Measurements from ENCODE around the gene DACH1. TPM values are rescaled to one million over a fixed set of nuclear protein-coding genes. Genes with fewer than 3 reads are reported as not detected.

The DACH1 gene
- total RNA-seq, 4 donors from 2014 or later, result 1.5 to 17.3 (median 3.3) TPM

GRCh38 chr13:71775966-71776365, 91.0 kb downstream of the DACH1 start:
- Histone ChIP-seq H3K9me3 (no peaks in the 10 kb centered on the region), H3K27ac (no peak overlapping the region), H3K4me3 (no peak overlapping the region), H3K4me1 (peaks cover 0 to 16% (median 0%) of the 10 kb centered on the region in 4 donors), H3K36me3 (no peaks in the 10 kb centered on the region), H3K27me3 (no peaks in the 10 kb centered on the region)
- no peak for DNase-seq
- no peak for TF ChIP-seq POLR2A (IDR thresholded peaks at IDR 0.05)
- TF ChIP-seq POLR2AphosphoS5 (IDR thresholded peaks at IDR 0.05), result no peak
- TF ChIP-seq CTCF (IDR thresholded peaks at IDR 0.05), result no peak
- TF ChIP-seq EP300 (IDR thresholded peaks at IDR 0.05; ENCODE audit: low read depth), result no peak
- intact Hi-C loops (cut with DNase I; ENCODE audit: low total_unique reads) (no loop called here), in situ Hi-C loops (cut with MboI; ENCODE audit: low pct_ligation_motif_present in 1 of 4, low pct_unique_long_range_greater_than_20kb in 1 of 4, low sequenced_read_pairs in 3 of 4) (no loop called here)
- 85 to 90% methylated on average over 1 of the region's 1 CpG for WGBS, 2 donors (ENCODE audit: low coverage in 1 of 2)

GRCh38 chr13:71774863-71775262, 92.1 kb downstream of the DACH1 start:
- WGBS, 2 donors (ENCODE audit: low coverage in 1 of 2), result 82 to 86% methylated on average over 3 to 4 of the region's 4 CpGs
- Histone ChIP-seq H3K27me3 (no peaks in the 10 kb centered on the region), H3K9me3 (no peaks in the 10 kb centered on the region), H3K36me3 (no peaks in the 10 kb centered on the region), H3K27ac (no peak overlapping the region), H3K4me3 (no peak overlapping the region), H3K4me1 (peaks cover 0 to 16% (median 0%) of the 10 kb centered on the region in 4 donors)
- intact Hi-C loops (cut with DNase I; ENCODE audit: low total_unique reads) (no loop called here), in situ Hi-C loops (cut with MboI; ENCODE audit: low pct_ligation_motif_present in 1 of 4, low pct_unique_long_range_greater_than_20kb in 1 of 4, low sequenced_read_pairs in 3 of 4) (no loop called here)
- no peak for DNase-seq
- TF ChIP-seq CTCF (IDR thresholded peaks at IDR 0.05) (no peak), POLR2A (IDR thresholded peaks at IDR 0.05) (no peak), EP300 (IDR thresholded peaks at IDR 0.05; ENCODE audit: low read depth) (no peak), POLR2AphosphoS5 (IDR thresholded peaks at IDR 0.05) (no peak)

GRCh38 chr13:71773531-71773930, 93.5 kb downstream of the DACH1 start:
- no peaks in the 10 kb centered on the region for H3K36me3 ChIP-seq
- in situ Hi-C loops (cut with MboI; ENCODE audit: low pct_ligation_motif_present in 1 of 4, low pct_unique_long_range_greater_than_20kb in 1 of 4, low sequenced_read_pairs in 3 of 4) (no loop called here), intact Hi-C loops (cut with DNase I; ENCODE audit: low total_unique reads) (no loop called here)
- no peaks in the 10 kb centered on the region for H3K27me3 ChIP-seq
- DNase-seq, result no peak
- H3K27ac ChIP-seq, result peak overlapping the region in 1 of 4 donors; percentile 16
- WGBS, 2 donors (ENCODE audit: low coverage in 1 of 2), result 42 to 47% methylated on average over 4 of the region's 4 CpGs
- no peak overlapping the region for H3K4me3 ChIP-seq
- H3K9me3 ChIP-seq, result no peaks in the 10 kb centered on the region
- peaks cover 0 to 19% (median 0%) of the 10 kb centered on the region in 4 donors for H3K4me1 ChIP-seq
- TF ChIP-seq POLR2AphosphoS5 (IDR thresholded peaks at IDR 0.05), result no peak
- no peak for TF ChIP-seq CTCF (IDR thresholded peaks at IDR 0.05)
- TF ChIP-seq EP300 (IDR thresholded peaks at IDR 0.05; ENCODE audit: low read depth), result no peak
- TF ChIP-seq POLR2A (IDR thresholded peaks at IDR 0.05), result no peak

GRCh38 chr13:71772361-71772760, 94.6 kb downstream of the DACH1 start:
- no peak for DNase-seq
- intact Hi-C loops (cut with DNase I; ENCODE audit: low total_unique reads), result no loop called here
- Histone ChIP-seq H3K27ac (no peak overlapping the region), H3K36me3 (no peaks in the 10 kb centered on the region), H3K9me3 (no peaks in the 10 kb centered on the region), H3K27me3 (no peaks in the 10 kb centered on the region), H3K4me3 (no peak overlapping the region), H3K4me1 (peaks cover 0 to 19% (median 0%) of the 10 kb centered on the region in 4 donors)
- WGBS, 2 donors (ENCODE audit: low coverage in 1 of 2), result 14 to 22% methylated on average over 1 of the region's 1 CpG
- in situ Hi-C loops (cut with MboI; ENCODE audit: low pct_ligation_motif_present in 1 of 4, low pct_unique_long_range_greater_than_20kb in 1 of 4, low sequenced_read_pairs in 3 of 4), result no loop called here
- TF ChIP-seq EP300 (IDR thresholded peaks at IDR 0.05; ENCODE audit: low read depth), result no peak
- TF ChIP-seq POLR2A (IDR thresholded peaks at IDR 0.05), result no peak
- no peak for TF ChIP-seq POLR2AphosphoS5 (IDR thresholded peaks at IDR 0.05)
- TF ChIP-seq CTCF (IDR thresholded peaks at IDR 0.05), result no peak
